Ovary (tissue), 9 donors: Measurements from ENCODE around the gene UTS2R. TPM values are rescaled to one million over a fixed set of nuclear protein-coding genes. Genes with fewer than 3 reads are reported as not detected.
A peak's percentile ranks its signal among the peaks of the same experiment; 100 is the strongest.

ENCODE experiments used
- DNase-seq, 5 donors: peaks; one replicate each; pipeline ENCODE4 v3.0.0-alpha.2; 2019 to 2020
- H3K27ac ChIP-seq, 2 donors: fragments of 200-600 bp; one replicate each; pipeline versions ENCODE4 v1.5.1 to v1.8.0; 2019 to 2022
- H3K27me3 ChIP-seq: fragments of 200-600 bp; one replicate; pipeline ENCODE4 v1.8.0; 2022
- H3K36me3 ChIP-seq: fragments of 200-600 bp; sonication (generic); one replicate; pipeline ENCODE4 v1.5.1; 2019
- H3K4me1 ChIP-seq: one replicate; pipeline ENCODE4 v1.8.1; 2013; ENCODE audit warnings: mild to moderate bottlenecking, moderate library complexity; ENCODE audit not compliant: insufficient read depth
- H3K4me3 ChIP-seq: fragments of 200-600 bp; sonication (generic); one replicate; pipeline ENCODE4 v1.5.1; 2017
- H3K9me3 ChIP-seq, 2 donors: fragments of 200-600 bp in 1 of 2; sonication (generic) in 1 of 2; one replicate each; pipeline versions ENCODE4 v1.5.1 to v1.8.1; 2013 to 2019; ENCODE audit warnings: mild to moderate bottlenecking in 1 of 2, moderate library complexity in 1 of 2
- EP300 ChIP-seq: sonication (generic); formaldehyde crosslinking; IDR thresholded peaks from one replicate; pipeline ENCODE4 v1.6.1; 2017; ENCODE audit warnings: antibody characterized with exemption
- POLR2A ChIP-seq: fragments of 450-650 bp; IDR thresholded peaks from one replicate; pipeline ENCODE4 v1.6.1; 2017; ENCODE audit warnings: antibody characterized with exemption, mild to moderate bottlenecking, moderate library complexity
- WGBS, 3 donors: extraction: QIAGEN DNeasy Blood & Tissue Kit in 1 of 3; methylation state at CpG; one replicate each; pipeline versions ENCODE4 v1.1.5 to v1.1.7; 2013 to 2017; 5-methylcytosine and 5-hydroxymethylcytosine counted together
- intact Hi-C, 4 donors: fragments of 100-400 bp; cut with DNase I; formaldehyde crosslinking; loops; one replicate each; pipeline versions ENCODE4 v1.11.0 to v1.15.1; 2022 to 2023
- polyA plus RNA-seq, 2 donors: library from polyadenylated mRNA; stranded (reverse); fragments of 200-250 nt in 1 of 2; fragments of 350-450 nt in 1 of 2; fragmentation: Illumina TruSeq in 1 of 2; extraction: RNeasy Lipid Tissue Mini Kit (QIAGEN cat#74804) in 1 of 2; gene quantifications; one replicate each; pipeline ENCODE4 v1.2.3, GENCODE V29; 2013 to 2014
- total RNA-seq, 7 donors: library from RNA; depleted of rRNA in 2 of 7; stranded (reverse); fragments of >200 nt in 2 of 7; fragmentation: NEBNext Ultra II Directional in 3 of 7; extraction: Animal tissue kit (Norgen Biotek cat#: 25700) in 3 of 7; gene quantifications; one replicate each; pipeline versions ENCODE4 v1.1.0 to v1.2.4, GENCODE V29; 2016 to 2023
- TF ChIP-seq, protein P1 (sequence below), 3 donors: fragments of 450-650 bp in 2 of 3; fragments of 200-600 bp in 1 of 3; IDR thresholded peaks; one replicate each; pipeline versions ENCODE4 v1.5.1 to v1.8.0; 2016 to 2022; ENCODE audit warnings: antibody characterized with exemption in 3 of 3, mild to moderate bottlenecking in 1 of 3
- donor health status: DM: no; HTN: no; CAD: no; lungs with moderate emphysema.
- donor health status: DM: no; HTN: no; CAD: no.
- donor health status: Bipolar disorder and iron deficiency.
- donor health status: DM: yes; HTN: yes; CAD: no.
- donor health status: DM: no; HTN: no; CAD: no.
- donor health status: DM: yes; HTN: yes; CAD: no.

Gene UTS2R
- total and polyA plus RNA-seq, 9 donors = not detected

DNA sequence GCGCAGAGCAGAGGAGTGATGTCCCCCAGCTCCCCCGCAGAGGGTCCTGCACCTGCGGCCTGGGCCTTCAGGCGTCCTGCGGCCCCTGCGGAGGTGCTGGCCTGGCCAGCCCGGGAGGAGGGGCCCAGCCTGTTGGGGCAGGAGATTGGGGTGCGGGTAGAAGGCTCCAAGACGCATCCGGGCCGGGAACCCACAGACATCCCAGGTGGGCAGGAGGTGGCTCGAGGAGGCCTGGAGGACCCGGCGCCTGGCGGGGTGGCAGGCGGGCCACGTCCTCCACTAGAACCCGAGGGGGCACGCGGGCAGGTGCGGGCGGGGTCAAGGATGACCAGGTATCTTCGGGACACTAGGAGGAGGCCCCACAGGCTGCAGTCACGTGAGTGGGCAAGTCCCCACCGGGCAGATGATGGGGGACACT lies 37.4 kb upstream of the UTS2R start:
- Histone ChIP-seq H3K4me3 (peak overlapping the region; percentile 59), H3K27ac (peak overlapping the region in 1 of 2 donors; percentile 48), H3K27me3 (no peaks in the 10 kb centered on the region), H3K9me3 (no peaks in the 10 kb centered on the region), H3K4me1 (peaks cover 24% of the 10 kb centered on the region), H3K36me3 (no peaks in the 10 kb centered on the region)
- WGBS, 3 donors = 51 to 57% (median 55%) methylated on average over 24 to 25 of the region's 25 CpGs
- peak in 3 of 5 donors; percentile 50 to 56 (median 56) for DNase-seq
- no peak for TF ChIP-seq POLR2A
- TF ChIP-seq EP300 = no peak
- TF ChIP-seq, protein P1, sequence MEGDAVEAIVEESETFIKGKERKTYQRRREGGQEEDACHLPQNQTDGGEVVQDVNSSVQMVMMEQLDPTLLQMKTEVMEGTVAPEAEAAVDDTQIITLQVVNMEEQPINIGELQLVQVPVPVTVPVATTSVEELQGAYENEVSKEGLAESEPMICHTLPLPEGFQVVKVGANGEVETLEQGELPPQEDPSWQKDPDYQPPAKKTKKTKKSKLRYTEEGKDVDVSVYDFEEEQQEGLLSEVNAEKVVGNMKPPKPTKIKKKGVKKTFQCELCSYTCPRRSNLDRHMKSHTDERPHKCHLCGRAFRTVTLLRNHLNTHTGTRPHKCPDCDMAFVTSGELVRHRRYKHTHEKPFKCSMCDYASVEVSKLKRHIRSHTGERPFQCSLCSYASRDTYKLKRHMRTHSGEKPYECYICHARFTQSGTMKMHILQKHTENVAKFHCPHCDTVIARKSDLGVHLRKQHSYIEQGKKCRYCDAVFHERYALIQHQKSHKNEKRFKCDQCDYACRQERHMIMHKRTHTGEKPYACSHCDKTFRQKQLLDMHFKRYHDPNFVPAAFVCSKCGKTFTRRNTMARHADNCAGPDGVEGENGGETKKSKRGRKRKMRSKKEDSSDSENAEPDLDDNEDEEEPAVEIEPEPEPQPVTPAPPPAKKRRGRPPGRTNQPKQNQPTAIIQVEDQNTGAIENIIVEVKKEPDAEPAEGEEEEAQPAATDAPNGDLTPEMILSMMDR (IDR thresholded peaks at IDR 0.05) = no peak
- intact Hi-C loops = no loop called here

DNA sequence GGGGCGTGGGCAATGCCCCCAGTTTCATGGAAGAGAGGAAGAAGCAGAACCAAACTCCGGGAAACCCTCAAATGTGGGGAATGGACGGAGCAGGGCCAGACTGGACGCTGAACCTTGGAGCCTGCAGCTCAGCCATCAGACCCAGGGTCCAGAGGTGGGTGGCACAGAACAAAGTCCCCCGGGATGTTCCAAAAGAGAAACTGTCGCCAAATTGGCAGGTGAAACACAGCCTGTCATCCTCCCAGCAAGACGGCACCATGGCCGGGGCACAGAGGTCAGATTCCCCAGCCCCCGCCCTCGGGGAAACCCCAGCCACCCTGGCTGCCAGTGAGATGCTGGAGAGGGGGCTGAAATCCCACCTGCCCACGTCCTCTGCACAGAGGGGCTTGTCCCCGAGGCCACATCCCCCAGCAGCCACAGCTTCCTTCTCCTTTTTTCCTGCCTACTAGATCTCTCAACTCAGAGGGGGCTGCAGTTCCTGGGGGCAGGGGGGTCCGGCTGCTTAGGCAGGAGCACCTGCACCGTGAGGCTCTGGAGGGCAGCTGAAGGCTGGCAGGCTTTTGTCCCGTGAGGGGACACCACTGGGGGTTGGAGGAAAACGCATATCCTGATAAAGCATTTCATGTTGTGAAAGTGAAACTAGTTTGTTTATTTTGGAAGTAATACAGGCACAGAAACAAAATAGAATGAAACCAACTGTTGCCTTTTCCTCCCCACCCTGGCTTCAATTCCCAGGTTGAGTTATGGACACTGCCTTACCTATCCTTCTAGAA lies 36.8 kb upstream of the UTS2R start:
- H3K4me3 ChIP-seq = peak overlapping the region; percentile 34
- no peak for TF ChIP-seq POLR2A
- TF ChIP-seq EP300 = no peak
- TF ChIP-seq, protein P1 (IDR thresholded peaks at IDR 0.05) = no peak
- peaks cover 27% of the 10 kb centered on the region for H3K4me1 ChIP-seq
- H3K36me3 ChIP-seq = no peaks in the 10 kb centered on the region
- H3K27ac ChIP-seq = peak overlapping the region; percentile 39 to 48
- 31 to 32% (median 32%) methylated on average over 16 of the region's 16 CpGs for WGBS, 3 donors
- no peaks in the 10 kb centered on the region for H3K27me3 ChIP-seq
- peak in 1 of 5 donors; percentile 37 for DNase-seq
- intact Hi-C loops = no loop called here
- no peaks in the 10 kb centered on the region for H3K9me3 ChIP-seq

DNA sequence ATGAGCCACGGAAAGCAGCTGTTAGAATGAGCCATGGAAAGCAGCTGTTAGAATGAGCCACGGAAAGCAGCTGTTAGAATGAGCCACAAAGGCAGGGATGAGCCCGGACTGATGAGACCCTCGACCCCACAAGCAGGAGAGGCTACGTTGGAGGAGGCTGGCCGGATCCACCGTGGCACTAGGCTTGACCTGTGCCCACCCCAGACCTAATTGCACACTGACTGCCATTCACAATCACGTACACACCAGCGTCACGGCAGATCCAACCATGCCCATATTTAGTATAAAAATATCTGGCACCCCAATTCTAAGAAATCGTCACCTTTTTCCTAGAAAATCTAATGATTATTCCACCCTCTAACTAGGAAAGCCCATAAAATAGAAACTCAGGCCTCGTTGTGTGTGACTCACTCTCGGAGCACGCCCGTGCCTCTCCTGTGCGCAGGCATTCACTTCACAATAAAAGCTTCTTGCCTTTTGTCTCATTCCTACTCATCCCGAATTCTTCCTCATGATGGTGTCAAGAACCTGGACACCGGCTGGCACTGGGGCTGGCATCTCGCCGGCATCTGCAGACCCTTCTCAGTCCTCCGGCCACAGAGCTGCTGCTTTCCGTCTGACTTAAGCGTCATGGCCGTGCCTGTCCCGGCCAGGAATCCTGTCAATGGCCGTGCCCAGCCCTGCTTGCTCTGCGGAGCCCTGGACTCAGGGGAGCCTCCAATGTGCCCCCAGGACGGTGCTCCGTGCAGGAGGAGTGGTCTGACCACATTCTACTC lies 32.5 kb upstream of the UTS2R start:
- 9 to 10% (median 10%) methylated on average over 29 of the region's 29 CpGs for WGBS, 3 donors
- H3K4me3 ChIP-seq = peak overlapping the region; percentile 31
- intact Hi-C loops = no loop called here
- TF ChIP-seq, protein P1 (IDR thresholded peaks at IDR 0.05) = no peak
- no peak for TF ChIP-seq POLR2A
- no peak for TF ChIP-seq EP300
- no peaks in the 10 kb centered on the region for H3K27me3 ChIP-seq
- H3K27ac ChIP-seq = peak overlapping the region in 1 of 2 donors; percentile 53
- H3K4me1 ChIP-seq = peaks cover 13% of the 10 kb centered on the region
- peak; percentile 47 to 72 (median 63) for DNase-seq
- no peaks in the 10 kb centered on the region for H3K9me3 ChIP-seq
- H3K36me3 ChIP-seq = no peaks in the 10 kb centered on the region

DNA sequence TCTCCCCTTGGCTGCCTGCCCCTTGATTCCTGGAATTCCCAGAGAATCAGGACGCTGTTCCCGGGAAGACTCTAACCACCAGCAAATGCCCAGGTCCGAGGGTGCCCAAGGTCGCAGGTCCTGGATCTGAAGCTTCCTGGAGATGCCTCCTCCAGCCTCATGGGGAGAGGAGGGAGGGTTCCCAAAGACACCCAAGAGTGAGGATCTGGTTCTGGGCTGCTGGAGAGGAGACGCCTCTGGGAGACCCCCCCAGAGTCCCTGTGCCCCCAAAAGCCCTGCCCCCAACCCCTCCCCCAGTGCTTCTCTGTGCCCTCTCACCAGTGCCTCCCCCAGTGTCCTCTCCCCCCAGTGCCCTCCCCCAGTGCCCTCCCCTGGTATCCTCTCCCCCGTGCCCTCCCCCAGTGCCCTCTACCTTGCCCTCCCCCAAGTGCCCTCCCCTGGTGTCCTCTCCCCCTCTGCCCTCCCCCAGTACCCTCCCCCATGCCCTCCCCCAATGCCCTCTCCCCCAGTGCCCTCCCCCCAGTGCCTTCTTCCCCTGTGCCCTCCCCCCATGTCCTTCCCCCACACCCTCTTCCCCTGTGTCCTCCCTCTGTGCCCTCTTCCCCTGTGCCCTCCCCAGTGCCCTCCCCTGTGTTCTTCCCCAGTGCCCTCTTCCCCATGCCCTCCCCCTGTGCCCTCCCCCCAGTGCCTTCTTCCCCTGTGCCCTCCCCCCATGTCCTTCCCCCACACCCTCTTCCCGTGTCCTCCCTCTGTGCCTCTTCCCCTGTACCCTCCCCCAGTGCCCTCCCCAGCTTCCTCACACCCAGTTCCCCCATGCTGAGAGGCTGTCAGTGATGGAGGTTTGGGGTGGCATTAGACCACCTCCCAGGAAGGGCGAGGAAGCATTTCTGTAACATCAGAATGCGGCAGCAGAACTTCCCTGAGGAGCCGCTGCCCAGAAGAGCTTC lies 31.7 kb upstream of the UTS2R start:
- TF ChIP-seq POLR2A (no peak), EP300 (no peak)
- TF ChIP-seq, protein P1 (IDR thresholded peaks at IDR 0.05) = no peak
- Histone ChIP-seq H3K27me3 (no peaks in the 10 kb centered on the region), H3K9me3 (no peaks in the 10 kb centered on the region), H3K4me1 (peaks cover 6% of the 10 kb centered on the region), H3K4me3 (peak overlapping the region; percentile 31), H3K27ac (peak overlapping the region in 1 of 2 donors; percentile 26), H3K36me3 (no peaks in the 10 kb centered on the region)
- intact Hi-C loops = no loop called here
- 37 to 47% (median 43%) methylated on average over 7 to 10 of the region's 10 CpGs for WGBS, 3 donors
- DNase-seq = peak in 2 of 5 donors; percentile 36 to 59
